ENCODE results near the gene PRIM2.
"Not testable (repeated sequence)": the region's sequence is repeated elsewhere in the genome, so short reads cannot be mapped to it uniquely, and the experiment has no call there.

PRIM2 gene

DNA sequence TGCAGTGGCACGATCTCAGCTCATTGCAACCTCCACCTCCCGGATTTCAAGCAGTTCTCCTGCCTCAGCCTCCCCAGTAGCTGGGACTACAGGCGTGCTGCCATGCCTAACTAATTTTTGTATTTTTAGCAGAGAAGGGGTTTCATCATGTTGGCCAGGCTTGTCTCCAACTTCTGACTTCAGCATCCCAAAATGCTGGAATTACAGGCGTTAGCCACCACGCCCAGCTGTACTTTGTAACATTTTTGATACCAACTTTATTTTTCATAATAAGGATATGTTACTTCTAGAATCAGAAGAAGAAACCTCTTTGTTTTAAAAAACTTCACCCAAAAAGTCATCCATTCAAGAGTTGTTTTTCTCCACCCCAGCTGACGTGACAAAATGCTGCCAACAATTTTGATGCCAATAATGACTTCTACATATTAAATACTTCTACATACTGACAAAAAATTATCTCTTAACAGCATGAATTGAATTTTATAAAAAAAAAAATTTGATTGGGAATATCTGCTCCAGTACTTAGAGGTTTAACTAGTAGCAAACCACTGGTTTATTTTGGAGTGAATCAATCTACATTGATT, 22.5 kb upstream of the PRIM2 start:
- H3K4me1 ChIP-seq (ENCODE audit: control insufficient read depth, insufficient read depth, low read length) = no peaks in the 10 kb centered on the region
- H3K36me3 ChIP-seq (ENCODE audit: control insufficient read depth, insufficient read depth, low read length) = no peaks in the 10 kb centered on the region
- no peak overlapping the region for H3K4me3 ChIP-seq (ENCODE audit: low read depth, low read length)
- H3K27me3 ChIP-seq (ENCODE audit: control insufficient read depth, insufficient read depth, low read length) = no peaks in the 10 kb centered on the region
- H3K9ac ChIP-seq (ENCODE audit: low read depth, low read length) = no peak overlapping the region
- H3K9me3 ChIP-seq (ENCODE audit: control insufficient read depth, insufficient read depth, low read length) = no peaks in the 10 kb centered on the region

DNA sequence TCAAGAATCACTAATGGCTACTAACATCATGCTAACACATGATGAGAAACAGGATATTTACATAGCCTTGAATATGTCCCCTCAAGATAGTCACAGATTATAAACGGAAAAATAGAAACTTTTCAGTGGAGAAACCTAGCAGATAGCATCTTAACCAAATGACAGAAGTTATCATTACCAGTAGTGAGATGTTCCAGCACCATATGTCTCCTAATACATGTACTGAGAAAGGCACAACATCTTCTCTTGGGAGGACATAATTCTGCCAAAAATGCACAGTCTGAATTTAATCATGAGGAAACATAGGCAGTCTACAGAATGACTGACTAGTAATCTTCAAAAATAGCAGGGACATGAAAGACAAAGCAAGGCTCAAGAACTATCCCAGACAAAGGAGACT, 19.9 kb upstream of the PRIM2 start:
- no peaks in the 10 kb centered on the region for H3K9me3 ChIP-seq (ENCODE audit: control insufficient read depth, insufficient read depth, low read length)
- H3K4me1 ChIP-seq (ENCODE audit: control insufficient read depth, insufficient read depth, low read length) = no peaks in the 10 kb centered on the region
- H3K9ac ChIP-seq (ENCODE audit: low read depth, low read length) = no peak overlapping the region
- no peak overlapping the region for H3K4me3 ChIP-seq (ENCODE audit: low read depth, low read length)
- no peaks in the 10 kb centered on the region for H3K27me3 ChIP-seq (ENCODE audit: control insufficient read depth, insufficient read depth, low read length)
- H3K36me3 ChIP-seq (ENCODE audit: control insufficient read depth, insufficient read depth, low read length) = no peaks in the 10 kb centered on the region

DNA sequence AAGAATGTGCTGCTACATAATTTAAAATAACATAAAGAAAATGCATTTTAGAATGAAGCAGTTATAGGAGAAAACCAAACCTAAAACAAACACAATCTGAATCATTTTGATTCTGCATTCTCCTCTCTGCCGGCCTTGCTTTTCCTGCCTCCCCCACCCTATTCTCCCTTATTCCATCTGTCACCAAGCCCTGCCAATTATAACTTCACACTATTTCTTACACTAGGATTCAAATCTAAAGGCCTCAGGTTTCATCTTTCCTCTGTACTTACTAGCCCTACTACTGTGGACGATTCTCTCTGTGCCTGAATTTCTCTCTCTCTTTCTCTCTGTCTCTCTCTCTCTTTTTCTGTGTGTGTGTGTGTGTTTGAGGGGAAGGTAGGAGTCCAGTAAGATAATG, 18.7 kb upstream of the PRIM2 start:
- H3K4me1 ChIP-seq (ENCODE audit: control insufficient read depth, insufficient read depth, low read length) = no peaks in the 10 kb centered on the region
- no peak overlapping the region for H3K9ac ChIP-seq (ENCODE audit: low read depth, low read length)
- no peaks in the 10 kb centered on the region for H3K36me3 ChIP-seq (ENCODE audit: control insufficient read depth, insufficient read depth, low read length)
- H3K9me3 ChIP-seq (ENCODE audit: control insufficient read depth, insufficient read depth, low read length) = no peaks in the 10 kb centered on the region
- H3K4me3 ChIP-seq (ENCODE audit: low read depth, low read length) = no peak overlapping the region
- no peaks in the 10 kb centered on the region for H3K27me3 ChIP-seq (ENCODE audit: control insufficient read depth, insufficient read depth, low read length)

DNA sequence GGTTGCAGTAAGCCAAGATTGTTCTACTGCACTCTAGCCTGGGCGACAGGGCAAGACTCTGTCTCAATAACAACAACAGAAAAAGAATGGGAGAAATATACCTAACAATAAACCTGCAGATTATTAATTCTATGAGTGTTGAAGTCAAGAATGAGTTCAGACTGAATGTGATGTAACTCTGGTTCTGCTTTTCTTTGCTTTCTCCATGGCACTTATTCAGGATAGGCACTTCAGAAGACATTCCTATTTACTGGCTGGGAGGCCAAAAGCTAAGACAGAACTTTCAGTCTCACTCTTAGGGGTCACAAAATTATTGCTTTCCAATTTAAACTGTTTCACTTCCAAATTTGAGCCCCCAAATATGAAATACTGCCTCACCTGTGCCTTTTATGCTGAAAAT, 15.7 kb upstream of the PRIM2 start:
- no peaks in the 10 kb centered on the region for H3K27me3 ChIP-seq (ENCODE audit: control insufficient read depth, insufficient read depth, low read length)
- no peaks in the 10 kb centered on the region for H3K36me3 ChIP-seq (ENCODE audit: control insufficient read depth, insufficient read depth, low read length)
- no peaks in the 10 kb centered on the region for H3K4me1 ChIP-seq (ENCODE audit: control insufficient read depth, insufficient read depth, low read length)
- no peak overlapping the region for H3K9ac ChIP-seq (ENCODE audit: low read depth, low read length)
- no peaks in the 10 kb centered on the region for H3K9me3 ChIP-seq (ENCODE audit: control insufficient read depth, insufficient read depth, low read length)
- no peak overlapping the region for H3K4me3 ChIP-seq (ENCODE audit: low read depth, low read length)

DNA sequence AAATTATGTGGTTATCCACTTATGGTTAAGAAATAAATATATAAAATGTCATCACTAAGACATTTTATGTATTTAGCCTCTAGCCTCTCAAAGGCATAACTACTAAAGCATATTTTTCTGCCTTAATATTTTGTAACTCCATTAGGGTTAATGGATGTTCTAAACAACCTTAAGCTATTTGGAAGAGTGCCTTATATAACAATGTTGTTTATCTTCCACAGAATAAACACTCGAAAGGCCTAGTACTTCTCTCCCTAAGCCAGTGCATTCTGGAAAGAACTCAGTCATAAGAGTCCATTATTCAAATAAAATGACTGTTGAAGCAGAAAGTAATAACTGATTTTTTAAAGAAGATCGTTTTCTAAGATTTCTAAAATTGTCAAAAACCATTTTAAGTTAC, 15.0 kb upstream of the PRIM2 start:
- H3K36me3 ChIP-seq (ENCODE audit: control insufficient read depth, insufficient read depth, low read length) = no peaks in the 10 kb centered on the region

DNA sequence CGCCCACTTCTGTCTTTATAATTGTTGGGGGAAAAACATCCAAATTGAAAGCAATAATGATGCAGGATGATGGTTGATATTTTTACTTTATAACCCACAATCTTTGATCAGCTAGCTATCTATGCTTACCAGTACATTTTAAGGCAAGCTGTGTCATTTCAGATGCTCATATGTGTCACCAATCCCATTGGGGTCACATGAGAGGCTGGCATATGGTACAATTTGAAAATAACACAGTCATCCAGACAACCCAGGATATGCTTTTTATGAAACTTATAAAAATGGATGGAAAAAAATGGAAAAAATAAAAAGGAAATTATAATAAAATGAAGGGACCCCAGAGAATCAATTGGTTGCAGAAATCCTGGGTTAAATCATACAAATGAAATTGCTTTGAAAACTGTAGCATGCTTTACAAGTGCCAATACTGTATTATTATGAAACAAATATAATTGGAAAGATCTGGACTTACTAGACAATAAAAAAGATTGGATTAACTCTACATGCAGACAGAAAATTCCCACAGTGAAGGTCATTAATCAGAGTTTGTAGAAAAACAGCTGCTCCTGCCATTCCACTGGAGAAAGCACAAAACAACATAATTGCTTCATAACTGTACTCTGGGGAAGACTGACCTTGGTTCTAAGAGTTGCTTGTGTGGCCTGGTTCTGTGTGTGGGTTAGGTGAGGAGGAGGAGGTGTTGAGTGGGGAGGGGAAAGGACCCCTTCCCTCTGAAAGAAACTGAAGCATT, 13.3 kb upstream of the PRIM2 start:
- Histone ChIP-seq H3K36me3 (ENCODE audit: control insufficient read depth, insufficient read depth, low read length) (no peaks in the 10 kb centered on the region), H3K4me1 (ENCODE audit: control insufficient read depth, insufficient read depth, low read length) (no peaks in the 10 kb centered on the region), H3K9me3 (ENCODE audit: control insufficient read depth, insufficient read depth, low read length) (no peaks in the 10 kb centered on the region), H3K9ac (ENCODE audit: low read depth, low read length) (no peak overlapping the region), H3K4me3 (ENCODE audit: low read depth, low read length) (no peak overlapping the region), H3K27me3 (ENCODE audit: control insufficient read depth, insufficient read depth, low read length) (no peaks in the 10 kb centered on the region)

More for the DNA sequence above, 15.0 kb upstream of the PRIM2 start:
- Histone ChIP-seq H3K4me3 (ENCODE audit: low read depth, low read length) (no peak overlapping the region), H3K9me3 (ENCODE audit: control insufficient read depth, insufficient read depth, low read length) (no peaks in the 10 kb centered on the region), H3K4me1 (ENCODE audit: control insufficient read depth, insufficient read depth, low read length) (no peaks in the 10 kb centered on the region), H3K27me3 (ENCODE audit: control insufficient read depth, insufficient read depth, low read length) (no peaks in the 10 kb centered on the region), H3K9ac (ENCODE audit: low read depth, low read length) (no peak overlapping the region)

DNA sequence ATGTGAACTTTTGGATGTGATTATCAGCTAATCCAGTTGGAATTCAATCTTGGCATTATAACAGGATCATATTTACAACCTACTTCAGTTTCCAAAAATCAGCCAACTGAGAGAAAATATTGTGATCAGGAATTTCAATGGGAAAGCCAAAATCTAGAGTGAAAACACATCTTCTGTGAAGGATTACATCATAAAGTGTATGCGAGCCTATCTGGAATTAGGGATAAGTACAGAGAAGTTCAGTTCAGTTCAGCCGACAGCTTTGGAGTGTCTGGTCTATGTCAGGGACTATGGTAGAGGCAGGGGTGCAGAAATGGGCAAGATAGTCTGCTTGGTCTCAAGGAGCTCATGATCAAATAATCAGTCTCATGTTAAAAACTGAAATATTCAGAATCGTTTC, 12.3 kb upstream of the PRIM2 start:
- Histone ChIP-seq H3K9ac (ENCODE audit: low read depth, low read length) (no peak overlapping the region), H3K9me3 (ENCODE audit: control insufficient read depth, insufficient read depth, low read length) (no peaks in the 10 kb centered on the region), H3K27me3 (ENCODE audit: control insufficient read depth, insufficient read depth, low read length) (no peaks in the 10 kb centered on the region), H3K36me3 (ENCODE audit: control insufficient read depth, insufficient read depth, low read length) (no peaks in the 10 kb centered on the region), H3K4me3 (ENCODE audit: low read depth, low read length) (no peak overlapping the region), H3K4me1 (ENCODE audit: control insufficient read depth, insufficient read depth, low read length) (no peaks in the 10 kb centered on the region)

DNA sequence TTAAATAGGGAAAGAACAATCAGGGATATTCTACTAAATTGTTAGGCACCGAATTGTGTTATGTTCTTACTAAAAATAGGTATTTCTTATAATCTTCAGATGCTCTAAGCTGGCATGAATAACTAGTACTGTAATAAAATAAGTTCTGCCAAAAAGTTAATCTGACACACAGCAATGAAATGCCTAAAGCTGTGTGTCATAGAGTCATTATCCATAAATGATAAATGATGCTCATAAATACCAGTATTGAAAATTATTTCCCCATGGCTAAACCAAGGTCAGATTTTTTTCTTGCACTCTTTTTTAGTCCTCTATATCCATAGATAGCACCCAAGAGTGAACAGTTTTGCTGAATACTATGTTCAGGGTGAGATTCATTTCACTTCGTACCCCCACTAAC, 11.7 kb upstream of the PRIM2 start:
- no peaks in the 10 kb centered on the region for H3K36me3 ChIP-seq (ENCODE audit: control insufficient read depth, insufficient read depth, low read length)
- H3K9ac ChIP-seq (ENCODE audit: low read depth, low read length) = no peak overlapping the region
- no peaks in the 10 kb centered on the region for H3K27me3 ChIP-seq (ENCODE audit: control insufficient read depth, insufficient read depth, low read length)
- H3K4me1 ChIP-seq (ENCODE audit: control insufficient read depth, insufficient read depth, low read length) = no peaks in the 10 kb centered on the region
- no peak overlapping the region for H3K4me3 ChIP-seq (ENCODE audit: low read depth, low read length)
- no peaks in the 10 kb centered on the region for H3K9me3 ChIP-seq (ENCODE audit: control insufficient read depth, insufficient read depth, low read length)

DNA sequence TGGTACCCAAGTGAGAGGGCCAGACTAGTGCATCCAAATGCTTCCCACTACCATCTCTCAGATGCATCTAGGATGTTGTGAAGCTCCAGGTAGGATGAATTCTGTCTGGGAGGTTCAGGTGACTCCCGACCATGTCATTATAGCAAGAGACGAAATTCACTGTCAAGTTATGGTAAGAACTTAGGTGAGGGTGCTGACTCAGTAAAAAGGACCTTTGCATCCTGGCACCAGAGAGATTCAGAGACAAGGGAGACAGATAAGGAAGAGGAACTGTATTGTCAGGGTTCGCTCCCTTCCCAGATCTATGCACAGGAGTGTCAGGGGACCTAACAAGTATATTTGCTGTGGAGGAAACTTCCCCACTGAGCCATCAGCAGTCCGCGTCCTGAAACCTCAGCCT, 11.2 kb upstream of the PRIM2 start:
- H3K27me3 ChIP-seq (ENCODE audit: control insufficient read depth, insufficient read depth, low read length) = no peaks in the 10 kb centered on the region
- H3K9ac ChIP-seq (ENCODE audit: low read depth, low read length) = no peak overlapping the region
- H3K4me3 ChIP-seq (ENCODE audit: low read depth, low read length) = no peak overlapping the region

DNA sequence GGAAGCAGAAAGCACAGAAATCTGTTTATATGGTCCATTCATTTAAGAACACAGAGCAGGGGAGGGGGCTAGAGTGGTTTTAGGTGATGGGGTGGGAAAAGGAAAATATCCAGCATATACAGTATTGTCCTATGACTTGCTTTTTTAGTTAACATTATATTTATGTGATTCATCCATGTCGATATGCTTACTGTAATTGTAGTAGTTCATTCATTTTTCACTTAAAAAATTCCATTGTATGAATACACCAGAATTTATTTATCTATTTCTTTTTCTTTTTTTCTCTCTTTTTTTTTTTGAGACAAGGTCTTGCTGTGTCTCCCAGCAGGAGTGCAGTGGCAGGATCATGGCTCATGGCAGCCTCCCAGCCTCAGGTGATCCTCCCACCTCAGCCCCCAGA, 9.6 kb upstream of the PRIM2 start:
- Histone ChIP-seq H3K4me3 (ENCODE audit: low read depth, low read length) (no peak overlapping the region), H3K27me3 (ENCODE audit: control insufficient read depth, insufficient read depth, low read length) (no peaks in the 10 kb centered on the region), H3K9ac (ENCODE audit: low read depth, low read length) (no peak overlapping the region), H3K36me3 (ENCODE audit: control insufficient read depth, insufficient read depth, low read length) (no peaks in the 10 kb centered on the region), H3K9me3 (ENCODE audit: control insufficient read depth, insufficient read depth, low read length) (no peaks in the 10 kb centered on the region), H3K4me1 (ENCODE audit: control insufficient read depth, insufficient read depth, low read length) (no peaks in the 10 kb centered on the region)

More for the DNA sequence above, 11.2 kb upstream of the PRIM2 start:
- no peaks in the 10 kb centered on the region for H3K36me3 ChIP-seq (ENCODE audit: control insufficient read depth, insufficient read depth, low read length)
- H3K9me3 ChIP-seq (ENCODE audit: control insufficient read depth, insufficient read depth, low read length) = no peaks in the 10 kb centered on the region
- H3K4me1 ChIP-seq (ENCODE audit: control insufficient read depth, insufficient read depth, low read length) = no peaks in the 10 kb centered on the region

DNA sequence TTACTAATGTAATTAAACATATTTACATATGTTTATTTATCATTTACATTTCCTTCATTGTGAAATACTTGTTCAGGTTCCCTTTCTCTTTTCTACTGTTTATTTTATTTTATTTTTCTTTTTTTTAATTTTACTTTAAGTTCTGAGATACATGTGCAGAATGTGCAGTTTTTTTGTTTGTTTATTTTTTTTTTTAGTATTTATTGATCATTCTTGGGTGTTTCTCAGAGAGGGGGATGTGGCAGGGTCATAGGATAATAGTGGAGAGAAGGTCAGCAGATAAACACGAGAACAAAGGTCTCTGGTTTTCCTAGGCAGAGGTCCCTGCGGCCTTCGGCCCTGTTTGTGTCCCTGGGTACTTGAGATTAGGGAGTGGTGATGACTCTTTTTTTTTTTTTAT, 8.7 kb upstream of the PRIM2 start:
- H3K27me3 ChIP-seq (ENCODE audit: control insufficient read depth, insufficient read depth, low read length); H3K9me3 ChIP-seq (ENCODE audit: control insufficient read depth, insufficient read depth, low read length); H3K9ac ChIP-seq (ENCODE audit: low read depth, low read length); H3K4me3 ChIP-seq (ENCODE audit: low read depth, low read length); H3K36me3 ChIP-seq (ENCODE audit: control insufficient read depth, insufficient read depth, low read length); H3K4me1 ChIP-seq (ENCODE audit: control insufficient read depth, insufficient read depth, low read length): not testable (repeated sequence)

DNA sequence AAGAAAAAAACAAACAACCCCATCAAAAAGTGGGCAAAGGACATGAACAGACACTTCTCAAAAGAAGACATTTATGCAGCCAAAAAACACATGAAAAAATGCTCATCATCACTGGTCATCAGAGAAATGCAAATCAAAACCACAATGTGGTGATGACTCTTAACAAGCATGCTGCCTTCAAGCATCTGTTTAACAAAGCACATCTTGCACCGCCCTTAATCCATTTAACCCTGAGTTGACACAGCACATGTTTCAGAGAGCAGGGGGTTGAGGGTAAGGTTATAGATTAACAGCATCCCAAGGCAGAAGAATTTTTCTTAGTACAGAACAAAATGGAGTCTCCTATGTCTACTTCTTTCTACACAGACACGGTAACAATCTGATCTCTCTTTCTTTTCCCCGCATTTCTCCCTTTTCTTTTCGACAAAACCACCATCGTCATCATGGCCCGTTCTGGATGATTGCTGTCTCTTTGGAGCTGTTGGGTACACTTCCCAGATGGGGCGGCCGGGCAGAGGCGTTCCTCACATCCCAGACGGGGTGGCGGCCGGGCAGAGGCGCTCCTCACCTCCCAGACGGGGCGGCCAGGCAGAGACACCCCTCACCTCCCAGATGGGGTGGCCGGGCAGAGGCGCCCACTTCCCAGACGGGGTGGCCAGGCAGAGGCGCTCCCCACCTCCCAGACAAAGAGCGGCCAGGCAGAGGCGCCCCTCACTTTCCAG, 7.2 kb upstream of the PRIM2 start:
- not testable (repeated sequence) for H3K36me3 ChIP-seq (ENCODE audit: control insufficient read depth, insufficient read depth, low read length); H3K9me3 ChIP-seq (ENCODE audit: control insufficient read depth, insufficient read depth, low read length); H3K4me3 ChIP-seq (ENCODE audit: low read depth, low read length); H3K9ac ChIP-seq (ENCODE audit: low read depth, low read length); H3K27me3 ChIP-seq (ENCODE audit: control insufficient read depth, insufficient read depth, low read length); H3K4me1 ChIP-seq (ENCODE audit: control insufficient read depth, insufficient read depth, low read length)

Measured in iPS-15b (cell line).